Activated naive CD8-positive, alpha-beta T cell treated with anti-CD3 and anti-CD28 coated beads, Interleukin-2, amount 10 ng/mL, durations not matched to agents 7 days and 5 days (primary cell): Measurements from ENCODE around the gene ADAMTSL2. TPM values are rescaled to one million over a fixed set of nuclear protein-coding genes. Genes with fewer than 3 reads are reported as not detected.
A peak's percentile ranks its signal among the peaks of the same experiment; 100 is the strongest.

ENCODE experiments used
- ATAC-seq: fragments of 150-1000 bp; cut with Tn5 transposase; one replicate; pipeline ENCODE4 v1.10.0; 2021; ENCODE audit warnings: low read depth, moderate library complexity
- POLR2A ChIA-PET: fragments of 350-600 bp; sonication (Branson Sonifier 250); formaldehyde crosslinking; loops from one replicate; lab custom pipeline; 2021; ENCODE audit warnings: antibody characterized with exemption; lab: Charles Lee
- DNase-seq: peaks from one replicate; pipeline ENCODE4 v3.0.0; 2021
- H3K27ac Mint-ChIP-seq: one replicate; pipeline ENCODE4 v1.8.0; 2022; ENCODE audit warnings: mild to moderate bottlenecking, mixed read lengths
- H3K27me3 Mint-ChIP-seq: one replicate; pipeline ENCODE4 v1.8.0; 2022; ENCODE audit warnings: mild to moderate bottlenecking, moderate library complexity, mixed read lengths
- H3K36me3 Mint-ChIP-seq: one replicate; pipeline ENCODE4 v1.8.0; 2021; ENCODE audit warnings: mild to moderate bottlenecking, mixed read lengths
- H3K4me1 Mint-ChIP-seq: one replicate; pipeline ENCODE4 v1.8.0; 2021; ENCODE audit warnings: mixed read lengths
- H3K4me3 Mint-ChIP-seq: one replicate; pipeline ENCODE4 v1.8.0; 2022; ENCODE audit warnings: mild to moderate bottlenecking, moderate library complexity, mixed read lengths
- H3K9me3 Mint-ChIP-seq: one replicate; pipeline ENCODE4 v1.8.0; 2021; ENCODE audit warnings: mixed read lengths
- total RNA-seq, 2 experiments: library from RNA; stranded (reverse); gene quantifications; one replicate each; pipeline ENCODE4 v1.2.3, GENCODE V29; 2021

The ADAMTSL2 gene
- total RNA-seq, 2 experiments from 2014 or later: 0.17 to 0.20 TPM

DNA sequence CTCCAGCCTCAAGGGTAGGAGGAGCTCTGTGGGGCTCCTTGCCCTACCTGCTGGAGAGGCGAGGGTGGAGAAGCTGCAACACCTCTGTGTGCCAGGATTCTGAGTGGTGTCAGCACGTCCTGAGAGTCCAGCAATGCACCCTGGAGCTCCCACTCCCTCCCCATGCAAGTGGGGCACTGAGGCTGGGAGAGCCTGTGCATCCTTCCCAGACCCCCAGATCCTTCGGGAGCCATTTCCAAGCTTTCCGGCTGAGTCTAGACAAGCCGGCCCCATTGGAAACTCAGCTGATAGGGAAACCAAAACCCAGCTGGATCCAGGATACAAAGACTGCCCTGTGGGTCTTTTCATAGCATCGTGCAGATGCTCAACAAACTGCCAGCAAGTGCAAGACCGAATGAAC, 72.9 kb downstream of the ADAMTSL2 start:
- Mint-ChIP-seq H3K4me3 (no peak overlapping the region), H3K27me3 (peaks cover 42% of the 10 kb centered on the region), H3K36me3 (no peaks in the 10 kb centered on the region), H3K27ac (no peak overlapping the region), H3K9me3 (no peaks in the 10 kb centered on the region), H3K4me1 (peaks cover 6% of the 10 kb centered on the region)
- no peak for DNase-seq
- POLR2A ChIA-PET: no interaction called here
- ATAC-seq: no peak

DNA sequence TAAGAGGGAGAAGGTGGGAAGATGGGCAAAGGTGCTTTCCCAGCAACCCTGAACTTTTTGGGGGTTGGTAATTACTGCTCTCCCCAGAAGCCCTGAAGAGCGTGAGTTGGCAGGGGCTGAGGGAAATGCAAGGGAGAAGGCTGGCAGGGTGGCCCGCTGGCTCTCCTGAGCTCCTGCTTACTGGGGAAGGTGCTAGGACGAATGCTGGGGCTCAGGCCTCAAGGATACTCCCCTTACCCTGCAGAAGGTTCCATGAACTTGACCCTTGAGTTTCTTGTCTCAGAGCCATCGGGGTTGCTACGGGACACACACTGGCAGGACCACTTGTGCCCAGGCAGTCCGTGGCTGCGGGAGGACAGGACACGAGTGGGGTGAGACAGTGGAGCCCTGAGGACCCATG, 73.5 kb downstream of the ADAMTSL2 start:
- POLR2A ChIA-PET: no interaction called here
- H3K4me3 Mint-ChIP-seq: no peak overlapping the region

DNA sequence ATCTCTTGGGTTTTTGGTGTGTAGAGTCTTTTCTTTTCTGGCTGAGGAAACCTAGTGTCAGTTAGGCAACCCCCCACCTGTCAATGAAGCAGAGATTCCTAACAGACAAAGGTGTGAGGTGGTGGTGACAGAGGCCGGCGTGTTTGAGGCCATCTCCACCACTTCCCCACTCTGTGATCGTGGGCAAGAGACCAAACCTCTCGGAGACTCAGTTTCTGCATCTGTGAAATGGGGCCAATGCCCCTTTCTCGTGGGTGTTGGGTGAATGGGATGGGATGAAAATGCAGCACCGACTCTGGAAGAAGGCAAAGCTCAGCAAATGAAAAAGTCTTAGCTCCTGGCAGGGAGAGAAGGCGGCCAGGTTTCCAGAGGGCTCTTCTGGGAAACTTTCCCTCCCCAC, 73.9 kb downstream of the ADAMTSL2 start:
- Mint-ChIP-seq H3K9me3 (no peaks in the 10 kb centered on the region), H3K36me3 (no peaks in the 10 kb centered on the region), H3K27ac (no peak overlapping the region), H3K4me1 (peaks cover 6% of the 10 kb centered on the region), H3K4me3 (no peak overlapping the region), H3K27me3 (peaks cover 47% of the 10 kb centered on the region)
- DNase-seq (no peak), ATAC-seq (no peak)
- POLR2A ChIA-PET: no interaction called here

More for the DNA sequence above, 73.5 kb downstream of the ADAMTSL2 start:
- Mint-ChIP-seq H3K9me3 (no peaks in the 10 kb centered on the region), H3K27ac (no peak overlapping the region), H3K36me3 (no peaks in the 10 kb centered on the region), H3K4me1 (peaks cover 6% of the 10 kb centered on the region), H3K27me3 (peaks cover 43% of the 10 kb centered on the region)
- DNase-seq (no peak), ATAC-seq (no peak)

DNA sequence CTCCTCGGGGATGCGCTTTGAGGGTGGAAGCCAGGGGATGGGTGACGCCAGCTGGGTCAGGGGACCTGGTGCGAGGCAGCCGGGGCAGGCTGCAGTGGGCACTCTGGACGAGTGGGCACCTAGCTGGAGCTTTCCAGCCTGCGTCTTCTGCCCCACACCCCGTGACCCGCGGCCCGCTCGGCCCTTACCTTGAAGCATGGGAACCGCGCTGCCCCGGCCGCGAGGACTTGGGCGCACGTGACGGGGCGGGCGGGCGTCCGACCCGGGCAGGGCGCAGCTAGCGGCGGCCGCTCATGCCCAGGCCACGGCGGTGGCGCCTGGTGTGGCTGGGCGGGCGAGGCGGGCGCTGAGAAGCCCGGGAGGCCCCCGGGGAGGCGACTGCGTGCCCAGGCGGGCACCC, 74.4 kb downstream of the ADAMTSL2 start:
- POLR2A ChIA-PET: no interaction called here
- ATAC-seq (no peak), DNase-seq (no peak)
- H3K4me1 Mint-ChIP-seq: peaks cover 6% of the 10 kb centered on the region
- no peak overlapping the region for H3K27ac Mint-ChIP-seq
- peaks cover 50% of the 10 kb centered on the region for H3K27me3 Mint-ChIP-seq
- H3K36me3 Mint-ChIP-seq: no peaks in the 10 kb centered on the region
- H3K4me3 Mint-ChIP-seq: no peak overlapping the region
- H3K9me3 Mint-ChIP-seq: no peaks in the 10 kb centered on the region

DNA sequence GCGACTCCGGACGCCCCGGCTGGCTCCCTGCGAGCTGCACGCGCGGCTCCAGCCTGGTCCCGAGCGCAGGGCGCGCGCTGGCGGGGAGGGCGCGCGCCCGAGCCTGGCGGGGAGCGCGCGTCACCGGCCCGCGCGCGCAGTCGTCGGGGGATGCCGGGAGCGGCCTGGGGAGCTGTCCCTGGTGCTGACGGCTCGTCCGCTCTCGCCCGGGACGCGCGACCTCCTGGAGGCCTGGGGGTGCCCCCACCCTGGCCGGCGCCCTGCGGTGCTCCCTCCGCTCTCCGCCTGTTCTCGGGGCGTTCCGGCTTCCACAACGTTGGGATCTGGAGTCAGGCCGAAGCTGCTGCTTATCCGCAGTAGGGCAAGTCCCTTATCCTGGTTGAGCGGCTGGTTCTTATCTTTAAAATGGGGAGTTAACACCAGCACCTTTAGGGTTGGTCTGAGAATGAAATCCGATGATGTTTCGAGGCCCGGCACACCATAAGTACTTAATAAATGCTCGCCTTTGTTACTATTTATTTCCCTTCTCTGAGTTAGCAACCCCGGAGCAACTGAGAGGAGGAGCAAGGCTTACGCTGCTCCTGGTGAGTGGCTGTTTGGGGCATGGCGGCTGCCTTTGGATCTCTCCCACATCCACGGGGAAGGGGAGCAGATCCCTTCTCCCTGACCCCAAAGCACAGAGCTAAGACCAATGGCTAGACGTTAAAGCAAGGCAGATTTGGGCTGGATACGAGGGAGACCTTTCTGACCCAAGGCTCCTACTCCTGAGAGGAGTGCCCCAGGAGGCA, 75.0 kb downstream of the ADAMTSL2 start, which contains the start of gene FAM163B:
FAM163B (minus strand) TSS at position 79 of the 788 bp plus-strand sequence. CDS start 29,166 bp downstream, outside the sequence.
- Mint-ChIP-seq H3K9me3 (no peaks in the 10 kb centered on the region), H3K36me3 (no peaks in the 10 kb centered on the region), H3K27ac (no peak within 1 kb of the TSS), H3K27me3 (peaks cover 48% of the 10 kb centered on the region), H3K4me3 (no peak within 1 kb of the TSS), H3K4me1 (peaks cover 4% of the 10 kb centered on the region)
- POLR2A ChIA-PET: no interaction called here
- peak; percentile 57 for ATAC-seq
- peak; percentile 80 for DNase-seq

DNA sequence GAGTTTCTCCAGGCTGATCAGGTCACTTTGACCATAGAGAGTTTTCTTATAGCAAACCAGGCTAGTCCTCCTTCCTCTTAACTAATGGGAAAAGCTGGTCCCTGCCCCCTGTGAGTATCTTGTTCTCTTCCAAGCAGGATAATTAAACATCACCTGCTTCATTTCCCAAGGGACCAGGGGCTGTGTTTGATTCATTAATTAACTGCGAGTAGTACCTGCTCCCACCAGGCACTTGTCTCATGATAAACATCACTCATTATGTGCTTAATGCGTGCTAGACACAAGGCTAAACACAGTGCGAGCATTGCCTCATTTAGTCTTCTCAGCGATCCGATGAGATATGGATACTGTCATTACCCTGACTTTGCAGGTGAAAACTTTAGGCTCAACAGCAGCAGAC, 76.3 kb downstream of the ADAMTSL2 start:
- peaks cover 54% of the 10 kb centered on the region for H3K27me3 Mint-ChIP-seq
- H3K27ac Mint-ChIP-seq: no peak overlapping the region
- ATAC-seq: no peak
- POLR2A ChIA-PET: no interaction called here
- H3K36me3 Mint-ChIP-seq: no peaks in the 10 kb centered on the region
- H3K4me1 Mint-ChIP-seq: no peaks in the 10 kb centered on the region
- DNase-seq: no peak
- no peak overlapping the region for H3K4me3 Mint-ChIP-seq
- no peaks in the 10 kb centered on the region for H3K9me3 Mint-ChIP-seq

DNA sequence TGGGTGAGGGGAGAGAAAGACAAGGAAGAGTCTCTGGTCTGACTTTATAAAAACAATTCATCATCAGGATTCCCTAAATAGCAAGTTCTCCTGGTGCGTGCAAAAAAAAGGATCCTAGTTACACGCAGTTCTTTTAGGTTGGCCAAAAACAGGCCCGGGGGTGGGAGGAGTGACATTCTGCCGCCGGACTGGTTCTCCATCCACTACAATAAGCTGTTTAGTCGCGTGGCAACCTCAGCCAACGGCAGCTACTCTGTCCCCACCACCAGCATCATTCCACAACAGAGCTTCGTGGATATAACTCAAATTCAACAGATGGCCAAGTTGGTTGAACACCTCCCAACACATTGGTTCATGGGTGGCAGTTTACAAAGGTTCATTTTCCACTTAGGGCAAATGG, 77.5 kb downstream of the ADAMTSL2 start:
- Mint-ChIP-seq H3K36me3 (no peaks in the 10 kb centered on the region), H3K27ac (no peak overlapping the region), H3K27me3 (peaks cover 55% of the 10 kb centered on the region), H3K4me1 (no peaks in the 10 kb centered on the region), H3K9me3 (no peaks in the 10 kb centered on the region), H3K4me3 (no peak overlapping the region)
- DNase-seq (no peak), ATAC-seq (no peak)
- POLR2A ChIA-PET: no interaction called here

DNA sequence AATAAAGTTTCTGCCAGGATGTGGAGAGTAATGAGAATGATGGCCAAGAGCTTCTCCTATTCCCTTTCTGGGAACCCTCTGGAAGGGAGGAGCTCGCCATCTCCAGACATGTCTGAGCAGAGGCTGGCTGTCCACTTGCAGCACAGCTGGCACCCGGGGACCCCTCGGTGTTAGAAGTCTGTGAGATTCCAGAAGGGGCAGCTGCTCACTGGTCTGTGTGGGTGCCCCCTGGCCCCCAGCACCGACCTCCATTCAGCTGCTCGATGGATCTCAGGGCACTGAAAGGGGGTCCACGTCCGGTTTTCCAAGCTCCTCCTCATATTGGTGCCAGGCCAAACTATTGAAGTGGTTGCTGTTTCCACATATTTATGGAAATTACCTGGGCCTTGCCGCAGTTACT, 78.3 kb downstream of the ADAMTSL2 start:
- POLR2A ChIA-PET: no interaction called here
- ATAC-seq: no peak
- Mint-ChIP-seq H3K9me3 (no peaks in the 10 kb centered on the region), H3K4me1 (peaks cover 2% of the 10 kb centered on the region), H3K27ac (no peak overlapping the region), H3K27me3 (peaks cover 51% of the 10 kb centered on the region), H3K36me3 (no peaks in the 10 kb centered on the region), H3K4me3 (no peak overlapping the region)
- no peak for DNase-seq

DNA sequence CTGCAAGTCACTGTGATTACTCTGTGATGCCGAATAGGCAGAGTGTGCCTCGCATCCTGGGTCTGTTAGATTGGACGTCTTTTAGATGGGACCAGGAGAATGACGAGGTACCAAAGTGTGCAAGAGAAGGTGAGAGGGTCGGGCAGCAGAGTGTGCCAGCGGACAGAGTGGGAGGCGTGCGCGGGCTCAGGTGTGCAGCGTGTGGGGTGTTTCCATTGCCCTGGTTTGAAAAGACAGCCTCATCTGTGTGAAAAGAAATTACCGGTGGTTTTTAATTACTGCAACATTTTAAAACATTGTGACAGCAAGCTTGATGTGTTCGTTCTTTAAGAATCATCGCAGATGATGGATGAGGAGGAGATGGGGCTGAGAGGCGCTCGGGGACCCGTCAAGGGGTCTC, 78.9 kb downstream of the ADAMTSL2 start:
- Mint-ChIP-seq H3K4me1 (peaks cover 2% of the 10 kb centered on the region), H3K4me3 (no peak overlapping the region), H3K27ac (no peak overlapping the region), H3K27me3 (peaks cover 50% of the 10 kb centered on the region), H3K9me3 (no peaks in the 10 kb centered on the region), H3K36me3 (no peaks in the 10 kb centered on the region)
- no peak for ATAC-seq
- DNase-seq: no peak
- POLR2A ChIA-PET: no interaction called here

DNA sequence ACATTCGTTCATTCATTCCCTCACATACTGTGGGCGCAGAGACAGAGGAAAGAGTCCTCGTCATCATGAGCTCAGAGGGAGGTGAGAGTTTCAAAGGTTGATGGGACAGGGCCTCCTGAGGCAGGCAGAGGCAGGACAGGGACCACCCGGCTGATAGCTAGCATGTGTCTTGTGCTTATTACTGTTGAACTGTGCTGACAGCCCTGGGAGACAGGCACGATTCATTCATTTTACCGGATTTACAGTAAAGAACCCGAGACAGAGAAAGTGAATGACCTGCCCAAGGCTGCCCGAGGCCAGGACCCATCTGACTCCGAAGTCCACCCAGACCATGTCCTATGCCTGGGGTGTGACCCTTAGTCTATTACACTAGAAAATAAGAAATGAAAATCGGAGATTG, 79.6 kb downstream of the ADAMTSL2 start:
- Mint-ChIP-seq H3K4me3 (no peak overlapping the region), H3K4me1 (peaks cover 5% of the 10 kb centered on the region), H3K9me3 (no peaks in the 10 kb centered on the region), H3K27me3 (peaks cover 52% of the 10 kb centered on the region), H3K36me3 (no peaks in the 10 kb centered on the region), H3K27ac (no peak overlapping the region)
- ATAC-seq: no peak
- POLR2A ChIA-PET: no interaction called here
- DNase-seq: no peak

DNA sequence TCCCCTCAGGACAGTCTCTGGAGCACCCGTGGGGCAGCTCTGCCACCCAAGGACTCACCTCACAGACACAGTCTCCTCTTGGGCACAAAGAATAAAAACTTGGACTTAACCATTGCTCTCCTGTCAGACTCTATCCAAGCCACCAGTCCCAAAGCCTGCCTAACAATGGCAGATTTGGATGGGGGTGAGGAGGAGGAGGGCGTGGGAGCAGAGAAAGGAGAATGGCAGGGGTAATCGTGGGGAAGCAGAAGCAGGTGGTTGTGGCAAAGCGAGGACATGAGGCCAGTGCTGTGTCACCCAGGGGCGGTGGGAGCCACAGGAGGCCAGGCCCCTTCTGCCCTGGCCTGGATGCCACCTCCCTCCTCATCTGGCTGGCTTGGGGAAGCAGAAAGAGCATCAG, 80.2 kb downstream of the ADAMTSL2 start:
- no peak overlapping the region for H3K4me3 Mint-ChIP-seq
- H3K27me3 Mint-ChIP-seq: peaks cover 49% of the 10 kb centered on the region
- POLR2A ChIA-PET: no interaction called here
- no peaks in the 10 kb centered on the region for H3K36me3 Mint-ChIP-seq
- H3K4me1 Mint-ChIP-seq: peaks cover 9% of the 10 kb centered on the region
- DNase-seq (no peak), ATAC-seq (no peak)
- H3K9me3 Mint-ChIP-seq: no peaks in the 10 kb centered on the region
- no peak overlapping the region for H3K27ac Mint-ChIP-seq

DNA sequence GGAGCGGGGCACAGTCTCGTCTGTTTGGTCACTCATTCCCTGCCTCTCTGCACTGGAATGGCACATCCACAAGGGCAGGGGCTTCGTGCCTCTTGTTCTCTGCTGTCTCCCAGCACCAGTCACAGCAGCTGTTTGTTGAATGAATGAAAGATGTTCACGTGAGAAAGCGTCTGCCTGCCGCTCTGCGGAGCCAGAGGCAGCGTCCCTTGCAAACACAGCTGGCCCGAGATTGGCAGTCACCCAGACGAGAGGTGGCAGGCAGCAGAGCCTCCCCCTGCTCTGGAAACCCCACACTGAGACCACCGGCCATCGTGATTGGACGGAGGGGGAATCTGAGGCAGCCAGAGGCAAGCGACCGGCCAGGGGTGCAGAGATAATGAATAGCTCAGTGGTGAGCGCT, 80.7 kb downstream of the ADAMTSL2 start:
- ATAC-seq: no peak
- POLR2A ChIA-PET: no interaction called here
- no peak overlapping the region for H3K4me3 Mint-ChIP-seq

DNA sequence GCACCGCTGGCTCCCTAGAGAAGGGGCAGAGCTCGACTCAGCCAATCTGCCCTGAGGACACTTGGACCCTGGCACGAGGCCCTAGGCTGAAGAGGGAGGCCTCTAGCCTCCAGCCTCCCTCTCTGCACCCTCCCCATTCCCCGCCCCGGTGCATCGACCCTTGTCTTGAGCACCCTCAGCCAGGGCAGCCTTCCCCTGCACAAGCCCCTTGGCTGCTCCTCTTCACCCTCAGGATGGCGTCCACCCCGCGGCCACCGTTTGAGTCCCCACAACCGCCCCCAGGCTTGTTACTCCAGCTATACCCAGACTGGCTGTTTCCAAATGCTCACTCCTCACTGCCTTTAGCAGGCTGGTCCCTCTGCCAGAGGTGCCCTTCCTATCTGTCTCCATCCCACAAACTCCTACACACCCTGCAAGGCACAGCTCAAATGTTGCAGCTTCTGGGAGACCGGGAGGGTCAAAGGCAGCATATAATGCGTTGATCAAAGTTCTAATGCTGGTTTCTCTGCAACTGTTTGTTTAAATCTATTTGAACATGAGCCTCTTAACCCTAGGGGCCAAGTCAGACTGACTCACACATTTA, 81.2 kb downstream of the ADAMTSL2 start:
- peaks cover 40% of the 10 kb centered on the region for H3K27me3 Mint-ChIP-seq
- POLR2A ChIA-PET: no interaction called here
- H3K4me1 Mint-ChIP-seq: peaks cover 17% of the 10 kb centered on the region
- DNase-seq: no peak
- no peak for ATAC-seq
- no peak overlapping the region for H3K27ac Mint-ChIP-seq
- no peaks in the 10 kb centered on the region for H3K9me3 Mint-ChIP-seq
- H3K36me3 Mint-ChIP-seq: no peaks in the 10 kb centered on the region
- H3K4me3 Mint-ChIP-seq: no peak overlapping the region

More for the DNA sequence above, 80.7 kb downstream of the ADAMTSL2 start:
- DNase-seq: no peak
- Mint-ChIP-seq H3K36me3 (no peaks in the 10 kb centered on the region), H3K27ac (no peak overlapping the region), H3K27me3 (peaks cover 45% of the 10 kb centered on the region), H3K4me1 (peaks cover 14% of the 10 kb centered on the region), H3K9me3 (no peaks in the 10 kb centered on the region)
